OCI-LY1 (cell line): ENCODE data around the gene CATSPERZ.

Source experiments
- EZH2 ChIP-seq: fragments of 200-600 bp; sonication (generic), shearing (Covaris generic); IDR thresholded peaks from 2 replicates; pipeline ENCODE4 v1.8.0; 2017; ENCODE audit warnings: borderline replicate concordance, mixed run types, mild to moderate bottlenecking, antibody characterized with exemption, low read length, moderate library complexity, mixed read lengths
- TF ChIP-seq, protein P1 (sequence below): fragments of 200-600 bp; sonication (generic), shearing (Covaris generic); IDR thresholded peaks from 2 replicates; pipeline ENCODE4 v1.5.1; 2017; ENCODE audit warnings: mild to moderate bottlenecking, antibody characterized with exemption, low read length, moderate library complexity, mixed read lengths

DNA sequence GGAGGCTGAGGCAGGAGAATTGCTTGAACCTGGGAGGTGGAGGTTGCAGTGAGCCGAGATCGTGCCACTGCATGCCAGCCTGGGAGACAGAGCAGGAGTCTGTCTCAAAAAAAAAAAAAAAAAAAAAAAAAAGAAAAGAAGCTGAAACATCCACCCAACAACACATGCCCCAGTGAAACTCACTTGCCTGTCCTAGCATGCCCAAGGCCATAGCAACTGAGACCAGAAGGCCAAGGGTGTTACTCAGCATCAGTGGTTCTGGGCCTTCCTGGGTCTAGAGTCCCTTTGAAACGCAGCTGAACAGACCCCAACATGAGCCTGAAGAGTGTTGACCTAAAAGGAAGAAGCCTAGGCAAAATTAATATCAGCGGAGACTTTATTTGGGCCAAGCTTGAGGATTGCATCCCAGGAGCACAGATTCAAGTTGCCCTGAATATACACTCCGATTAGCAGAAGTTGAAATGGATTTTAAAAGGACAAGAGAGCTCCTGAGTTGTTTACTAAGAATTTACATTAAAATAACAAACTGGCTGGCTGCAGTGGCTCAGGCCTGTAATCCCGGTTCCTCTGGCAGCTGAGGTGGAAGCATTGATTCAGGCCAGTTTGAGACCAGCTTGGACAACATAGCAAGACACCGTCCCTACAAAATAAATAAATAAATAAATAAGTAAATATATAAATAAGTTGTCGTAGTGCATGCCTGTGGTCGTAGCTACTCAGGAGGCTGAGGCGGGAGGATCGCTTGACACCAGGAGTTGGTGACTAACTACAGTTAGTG, 24.7 kb downstream of the CATSPERZ start:
- TF ChIP-seq, protein P1, sequence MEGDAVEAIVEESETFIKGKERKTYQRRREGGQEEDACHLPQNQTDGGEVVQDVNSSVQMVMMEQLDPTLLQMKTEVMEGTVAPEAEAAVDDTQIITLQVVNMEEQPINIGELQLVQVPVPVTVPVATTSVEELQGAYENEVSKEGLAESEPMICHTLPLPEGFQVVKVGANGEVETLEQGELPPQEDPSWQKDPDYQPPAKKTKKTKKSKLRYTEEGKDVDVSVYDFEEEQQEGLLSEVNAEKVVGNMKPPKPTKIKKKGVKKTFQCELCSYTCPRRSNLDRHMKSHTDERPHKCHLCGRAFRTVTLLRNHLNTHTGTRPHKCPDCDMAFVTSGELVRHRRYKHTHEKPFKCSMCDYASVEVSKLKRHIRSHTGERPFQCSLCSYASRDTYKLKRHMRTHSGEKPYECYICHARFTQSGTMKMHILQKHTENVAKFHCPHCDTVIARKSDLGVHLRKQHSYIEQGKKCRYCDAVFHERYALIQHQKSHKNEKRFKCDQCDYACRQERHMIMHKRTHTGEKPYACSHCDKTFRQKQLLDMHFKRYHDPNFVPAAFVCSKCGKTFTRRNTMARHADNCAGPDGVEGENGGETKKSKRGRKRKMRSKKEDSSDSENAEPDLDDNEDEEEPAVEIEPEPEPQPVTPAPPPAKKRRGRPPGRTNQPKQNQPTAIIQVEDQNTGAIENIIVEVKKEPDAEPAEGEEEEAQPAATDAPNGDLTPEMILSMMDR: no peak
- TF ChIP-seq EZH2: no peak
